GM12872 (cell line): ENCODE results near the gene HAND2.

Experiments
- CTCF ChIP-seq: IDR thresholded peaks from 3 replicates; pipeline ENCODE4 v1.5.1; 2011; ENCODE audit warnings: low read depth, mild to moderate bottlenecking, low read length, moderate library complexity; ENCODE audit not compliant: insufficient read depth

HAND2 gene

GRCh38 chr4:173498023-173498422 is 32.0 kb downstream of the HAND2 start:
- no peak for TF ChIP-seq CTCF

- TF ChIP-seq CTCF, result peak; percentile 87
Observed at GRCh38 chr4:173494013-173494970, 35.7 kb downstream of the HAND2 start.

- no peak for TF ChIP-seq CTCF
Observed at GRCh38 chr4:173493041-173493440, 37.0 kb downstream of the HAND2 start.

GRCh38 chr4:173492315-173492714 is 37.7 kb downstream of the HAND2 start:
- TF ChIP-seq CTCF, result no peak

- TF ChIP-seq CTCF, result no peak
Observed at GRCh38 chr4:173490817-173491528, 39.1 kb downstream of the HAND2 start.

GRCh38 chr4:173490256-173490655 is 39.8 kb downstream of the HAND2 start:
- TF ChIP-seq CTCF, result no peak

- no peak for TF ChIP-seq CTCF
Observed at GRCh38 chr4:173489514-173489913, 40.5 kb downstream of the HAND2 start.
